Esophagus muscularis mucosa (tissue), 4 donors: ENCODE measurements around the gene LHFPL6.

Experiments used
- CTCF ChIP-seq, 3 experiments: fragments of 200-600 bp in 2 of 3; fragments of 450-650 bp in 1 of 3; sonication (generic) in 2 of 3; IDR thresholded peaks; one replicate each; pipeline ENCODE4 v1.5.1; 2017 to 2019; ENCODE audit warnings: antibody characterized with exemption in 3 of 3, mild to moderate bottlenecking in 2 of 3, moderate library complexity in 1 of 3
- EP300 ChIP-seq: sonication (generic); formaldehyde crosslinking; IDR thresholded peaks from one replicate; pipeline ENCODE4 v1.6.1; 2017; ENCODE audit warnings: antibody characterized with exemption
- POLR2A ChIP-seq: fragments of 450-650 bp; IDR thresholded peaks from one replicate; pipeline ENCODE4 v1.6.1; 2017; ENCODE audit warnings: antibody characterized with exemption, moderate library complexity, mild to moderate bottlenecking, low read depth
- POLR2AphosphoS5 ChIP-seq, 2 donors: sonication (generic); formaldehyde crosslinking; IDR thresholded peaks; one replicate each; pipeline ENCODE4 v1.6.1; 2017; ENCODE audit warnings: antibody characterized with exemption in 2 of 2

GRCh38 chr13:39417643-39418042 lies 185.3 kb downstream of the LHFPL6 start:
- TF ChIP-seq CTCF (IDR thresholded peaks at IDR 0.05) = no peak
- TF ChIP-seq POLR2A = no peak
- TF ChIP-seq POLR2AphosphoS5 (IDR thresholded peaks at IDR 0.05) = no peak
- TF ChIP-seq EP300 = no peak
